Body of pancreas (tissue), 4 donors: ENCODE data around the gene BCL6B. TPM values are rescaled to one million over a fixed set of nuclear protein-coding genes. Genes with fewer than 3 reads are reported as not detected.

Source experiments
- ATAC-seq: fragments of 150-250 bp; one replicate; pipeline ENCODE4 v1.9.1; 2016
- DNase-seq, 4 donors: peaks; one replicate each; pipeline ENCODE4 v3.0.0-alpha.2; 2019
- H3K27ac ChIP-seq, 4 donors: fragments of 200-600 bp; sonication (generic); 1 replicate in 3 of 4; 2 replicates in 1 of 4; pipeline versions ENCODE4 v1.5.1 to v1.6.1; 2016 to 2019; ENCODE audit warnings: mild to moderate bottlenecking in 1 of 4, mixed read lengths in 1 of 4, moderate library complexity in 1 of 4
- H3K27me3 ChIP-seq, 2 donors: fragments of 200-600 bp; sonication (generic); one replicate each; pipeline ENCODE4 v1.6.0; 2016; ENCODE audit warnings: mild to moderate bottlenecking in 1 of 2
- H3K36me3 ChIP-seq, 2 donors: fragments of 200-600 bp; sonication (generic); replicated peaks in 1 of 2; 2 replicates each; pipeline ENCODE4 v1.5.1; 2016; ENCODE audit warnings: low read depth in 2 of 2; ENCODE audit not compliant: insufficient read depth in 1 of 2
- H3K4me1 ChIP-seq: fragments of 200-600 bp; sonication (generic); one replicate; pipeline ENCODE4 v1.6.0; 2016
- H3K4me3 ChIP-seq, 2 donors: fragments of 200-600 bp; sonication (generic); 1 replicate in 1 of 2; 2 replicates in 1 of 2; pipeline ENCODE4 v1.5.1; 2016 to 2019
- H3K9me3 ChIP-seq, 3 donors: fragments of 200-600 bp; sonication (generic); 1 replicate in 2 of 3; 2 replicates in 1 of 3; pipeline ENCODE4 v1.5.1; 2016
- CTCF ChIP-seq, 7 experiments: fragments of 450-650 bp in 4 of 7; fragments of 200-600 bp in 3 of 7; sonication (generic) in 3 of 7; IDR thresholded peaks; one replicate each; pipeline ENCODE4 v1.5.1; 2016 to 2019; ENCODE audit warnings: antibody characterized with exemption in 7 of 7
- POLR2A ChIP-seq, 3 donors: fragments of 450-650 bp; IDR thresholded peaks; one replicate each; pipeline ENCODE4 v1.6.1; 2016; ENCODE audit warnings: antibody characterized with exemption in 3 of 3, mild to moderate bottlenecking in 2 of 3
- WGBS, 2 donors: methylation state at CpG; one replicate each; pipeline ENCODE4 v1.1.5; 2017; 5-methylcytosine and 5-hydroxymethylcytosine counted together
- intact Hi-C: fragments of 100-400 bp; cut with DNase I; formaldehyde crosslinking; loops from one replicate; pipeline ENCODE4 v1.15.1; 2023
- total RNA-seq, 2 donors: library from RNA; depleted of rRNA; stranded (reverse); fragments of >200 nt; gene quantifications; one replicate each; pipeline ENCODE4 v1.1.0, GENCODE V29; 2016

BCL6B gene
- total RNA-seq, 2 donors from 2014 or later: 1.6 to 8.9 TPM

DNA sequence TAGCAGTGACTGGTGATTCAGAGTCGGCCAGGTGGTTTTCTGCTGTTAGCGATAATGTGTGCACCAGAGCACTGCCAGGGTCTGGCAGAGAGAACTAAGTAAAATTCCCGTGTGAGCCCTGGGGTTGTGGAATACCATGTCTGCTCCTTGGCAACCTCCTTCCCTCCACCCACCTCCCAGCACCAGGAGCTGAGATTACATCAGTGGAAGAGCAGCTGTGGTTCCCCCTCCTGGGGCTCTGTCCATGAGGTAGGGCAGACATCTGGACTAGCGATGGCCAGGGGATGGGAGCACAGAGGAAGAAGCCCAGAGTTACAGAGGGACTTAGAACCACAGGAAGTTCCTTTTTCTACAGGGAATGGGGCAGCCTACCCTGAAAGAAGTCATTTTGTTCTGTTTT is 41.4 kb downstream of the BCL6B start:
- Histone ChIP-seq H3K27ac (no peak overlapping the region), H3K36me3 (no peaks in the 10 kb centered on the region), H3K9me3 (peaks cover 0 to 15% (median 0%) of the 10 kb centered on the region in 3 donors), H3K27me3 (no peaks in the 10 kb centered on the region), H3K4me1 (no peaks in the 10 kb centered on the region), H3K4me3 (no peak overlapping the region)
- DNase-seq: no peak
- TF ChIP-seq POLR2A (IDR thresholded peaks at IDR 0.05): no peak
- no peak for TF ChIP-seq CTCF (IDR thresholded peaks at IDR 0.05)
- intact Hi-C loops: loop anchor here (10.0 kb wide), 1 partner anchor 221 kb away; the partner anchor contains the start of gene SLC2A4
- WGBS, 2 donors: 46 to 63% methylated on average over 4 of the region's 4 CpGs
- ATAC-seq: no peak

DNA sequence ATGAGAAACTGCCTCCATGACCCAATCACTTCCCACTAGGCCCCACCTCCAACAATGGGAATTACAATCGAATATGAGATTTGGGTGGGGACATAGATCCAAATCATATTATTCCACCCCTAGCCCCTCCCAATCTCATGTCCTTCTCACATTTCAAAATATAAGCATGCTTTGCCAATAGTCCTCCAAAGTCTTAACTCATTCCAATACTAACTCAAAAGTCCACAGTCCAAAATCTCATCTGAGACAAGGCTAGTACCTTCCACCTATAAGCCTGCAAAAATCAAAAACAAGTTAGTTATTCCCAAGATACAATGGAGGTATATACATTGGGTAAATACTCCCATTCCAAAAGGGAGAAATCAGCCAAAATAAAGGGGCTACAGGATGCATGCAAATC is 44.3 kb downstream of the BCL6B start:
- intact Hi-C loops: loop anchor here (10.0 kb wide), 1 partner anchor 218 kb away; the partner anchor contains the start of gene SLC2A4
- whole genome bisulfite sequencing, 2 donors: 67 to 71% methylated on average over 1 of the region's 1 CpG
- no peaks in the 10 kb centered on the region for H3K36me3 ChIP-seq
- peaks cover 0 to 15% (median 0%) of the 10 kb centered on the region in 3 donors for H3K9me3 ChIP-seq
- DNase-seq (no peak), ATAC-seq (no peak)
- H3K27ac ChIP-seq: no peak overlapping the region
- no peak overlapping the region for H3K4me3 ChIP-seq
- TF ChIP-seq POLR2A (IDR thresholded peaks at IDR 0.05) (no peak), CTCF (IDR thresholded peaks at IDR 0.05) (no peak)
- no peaks in the 10 kb centered on the region for H3K4me1 ChIP-seq
- H3K27me3 ChIP-seq: no peaks in the 10 kb centered on the region

DNA sequence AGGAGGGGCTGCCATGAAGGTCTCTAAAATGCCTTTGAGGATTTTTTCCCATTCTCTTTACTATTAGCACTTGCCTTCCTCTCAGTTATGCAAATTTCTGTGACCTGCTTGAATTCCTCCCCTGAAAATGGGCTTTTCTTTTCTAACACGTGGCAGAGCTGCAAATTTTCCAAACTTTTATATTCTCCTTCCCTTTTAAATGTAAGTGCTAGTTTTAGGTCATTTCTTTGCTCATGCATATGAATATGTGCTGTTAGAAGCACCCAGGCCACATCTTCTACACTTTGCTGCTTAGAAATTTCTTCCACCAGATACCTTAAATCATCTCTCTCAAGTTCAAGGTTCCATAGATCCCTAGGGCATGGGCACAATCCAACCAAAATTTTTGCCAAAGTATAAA is 45.4 kb downstream of the BCL6B start:
- no peak for DNase-seq
- H3K4me3 ChIP-seq: no peak overlapping the region
- no peak for ATAC-seq
- no peak overlapping the region for H3K27ac ChIP-seq
- WGBS, 2 donors: 19 to 26% methylated on average over 1 of the region's 1 CpG
- intact Hi-C loops: loop anchor here (10.0 kb wide), 1 partner anchor 217 kb away; the partner anchor contains the start of gene SLC2A4
- peaks cover 0 to 15% (median 0%) of the 10 kb centered on the region in 3 donors for H3K9me3 ChIP-seq
- H3K4me1 ChIP-seq: no peaks in the 10 kb centered on the region
- H3K36me3 ChIP-seq: no peaks in the 10 kb centered on the region
- TF ChIP-seq CTCF (IDR thresholded peaks at IDR 0.05) (no peak), POLR2A (IDR thresholded peaks at IDR 0.05) (no peak)
- no peaks in the 10 kb centered on the region for H3K27me3 ChIP-seq

GRCh38 chr17:7070712-7071111 is 47.9 kb downstream of the BCL6B start:
- Histone ChIP-seq H3K9me3 (peaks cover 0 to 15% (median 0%) of the 10 kb centered on the region in 3 donors), H3K27me3 (no peaks in the 10 kb centered on the region), H3K4me3 (no peak overlapping the region), H3K27ac (no peak overlapping the region), H3K4me1 (no peaks in the 10 kb centered on the region), H3K36me3 (no peaks in the 10 kb centered on the region)
- 58% methylated on average over 3 of the region's 3 CpGs; no CpG with 5 or more reads in 1 of the 2 donors for WGBS, 2 donors
- DNase-seq: no peak
- no peak for ATAC-seq
- intact Hi-C loops: no loop called here
- no peak for TF ChIP-seq CTCF (IDR thresholded peaks at IDR 0.05)
- TF ChIP-seq POLR2A (IDR thresholded peaks at IDR 0.05): no peak

DNA sequence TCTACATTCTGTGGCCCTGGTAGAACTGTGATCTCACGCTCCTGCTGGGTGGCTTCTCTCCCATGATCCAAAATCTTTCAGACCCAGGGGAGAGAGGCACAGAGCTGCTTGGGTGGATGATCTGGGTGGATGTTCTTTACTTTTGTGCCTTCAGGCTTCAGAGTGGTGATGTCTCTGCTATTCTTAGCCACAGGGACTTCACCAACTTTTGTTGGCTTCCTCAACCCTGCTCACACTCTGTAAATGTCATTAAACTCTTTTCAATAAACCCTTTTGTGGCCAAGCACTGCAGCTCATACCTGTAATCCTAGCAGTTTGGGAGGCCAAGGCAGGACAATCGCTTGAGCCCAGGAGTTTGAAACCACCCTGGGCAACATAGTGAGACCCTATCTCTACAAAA is 49.6 kb downstream of the BCL6B start:
- no peak overlapping the region for H3K27ac ChIP-seq
- intact Hi-C loops: no loop called here
- H3K27me3 ChIP-seq: no peaks in the 10 kb centered on the region
- DNase-seq (no peak), ATAC-seq (no peak)
- 60 to 76% methylated on average over 2 of the region's 2 CpGs for WGBS, 2 donors
- H3K4me1 ChIP-seq: no peaks in the 10 kb centered on the region
- H3K4me3 ChIP-seq: no peak overlapping the region
- no peaks in the 10 kb centered on the region for H3K36me3 ChIP-seq
- TF ChIP-seq CTCF (IDR thresholded peaks at IDR 0.05) (no peak), POLR2A (IDR thresholded peaks at IDR 0.05) (no peak)
- H3K9me3 ChIP-seq: peaks cover 0 to 15% (median 0%) of the 10 kb centered on the region in 3 donors
